ENCODE measurements around the gene ASPHD2.

ASPHD2 gene

DNA sequence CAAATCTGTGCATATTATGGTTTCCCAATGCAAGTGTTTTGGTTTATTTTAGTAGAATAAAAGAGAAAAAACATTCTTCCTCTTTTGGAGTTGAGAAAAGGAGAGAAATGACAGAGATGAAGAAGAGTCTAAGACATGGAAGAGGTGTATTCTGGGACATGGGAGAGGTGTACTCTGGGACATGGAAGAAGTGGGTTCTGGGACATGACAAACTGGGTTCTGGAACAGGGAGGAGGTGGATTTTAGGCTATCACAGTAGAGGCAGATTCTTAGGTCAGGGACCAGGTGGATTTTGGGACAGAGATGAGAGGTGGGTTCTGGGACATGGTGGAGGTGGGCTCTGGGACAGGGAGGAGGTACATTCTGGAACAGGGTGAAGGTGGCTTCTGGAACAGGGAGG, 2.1 kb upstream of the ASPHD2 start:
- TF ChIP-seq, protein P1, sequence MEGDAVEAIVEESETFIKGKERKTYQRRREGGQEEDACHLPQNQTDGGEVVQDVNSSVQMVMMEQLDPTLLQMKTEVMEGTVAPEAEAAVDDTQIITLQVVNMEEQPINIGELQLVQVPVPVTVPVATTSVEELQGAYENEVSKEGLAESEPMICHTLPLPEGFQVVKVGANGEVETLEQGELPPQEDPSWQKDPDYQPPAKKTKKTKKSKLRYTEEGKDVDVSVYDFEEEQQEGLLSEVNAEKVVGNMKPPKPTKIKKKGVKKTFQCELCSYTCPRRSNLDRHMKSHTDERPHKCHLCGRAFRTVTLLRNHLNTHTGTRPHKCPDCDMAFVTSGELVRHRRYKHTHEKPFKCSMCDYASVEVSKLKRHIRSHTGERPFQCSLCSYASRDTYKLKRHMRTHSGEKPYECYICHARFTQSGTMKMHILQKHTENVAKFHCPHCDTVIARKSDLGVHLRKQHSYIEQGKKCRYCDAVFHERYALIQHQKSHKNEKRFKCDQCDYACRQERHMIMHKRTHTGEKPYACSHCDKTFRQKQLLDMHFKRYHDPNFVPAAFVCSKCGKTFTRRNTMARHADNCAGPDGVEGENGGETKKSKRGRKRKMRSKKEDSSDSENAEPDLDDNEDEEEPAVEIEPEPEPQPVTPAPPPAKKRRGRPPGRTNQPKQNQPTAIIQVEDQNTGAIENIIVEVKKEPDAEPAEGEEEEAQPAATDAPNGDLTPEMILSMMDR (IDR thresholded peaks at IDR 0.05), result no peak
- Histone ChIP-seq H3K4me3 (ENCODE audit: low read depth, low read length) (no peak overlapping the region), H3K79me2 (no peaks in the 10 kb centered on the region), H3K27ac (no peak overlapping the region), H3K9me3 (ENCODE audit: control insufficient read depth, low read length) (no peaks in the 10 kb centered on the region), H3K4me1 (no peaks in the 10 kb centered on the region), H2AFZ (no peak overlapping the region), H3K36me3 (ENCODE audit: control insufficient read depth, insufficient read depth, low read length) (no peaks in the 10 kb centered on the region), H3K4me2 (ENCODE audit: low read length) (no peak overlapping the region), H3K27me3 (ENCODE audit: control insufficient read depth, insufficient read depth, low read length) (no peaks in the 10 kb centered on the region), H3K9ac (no peak overlapping the region)

DNA sequence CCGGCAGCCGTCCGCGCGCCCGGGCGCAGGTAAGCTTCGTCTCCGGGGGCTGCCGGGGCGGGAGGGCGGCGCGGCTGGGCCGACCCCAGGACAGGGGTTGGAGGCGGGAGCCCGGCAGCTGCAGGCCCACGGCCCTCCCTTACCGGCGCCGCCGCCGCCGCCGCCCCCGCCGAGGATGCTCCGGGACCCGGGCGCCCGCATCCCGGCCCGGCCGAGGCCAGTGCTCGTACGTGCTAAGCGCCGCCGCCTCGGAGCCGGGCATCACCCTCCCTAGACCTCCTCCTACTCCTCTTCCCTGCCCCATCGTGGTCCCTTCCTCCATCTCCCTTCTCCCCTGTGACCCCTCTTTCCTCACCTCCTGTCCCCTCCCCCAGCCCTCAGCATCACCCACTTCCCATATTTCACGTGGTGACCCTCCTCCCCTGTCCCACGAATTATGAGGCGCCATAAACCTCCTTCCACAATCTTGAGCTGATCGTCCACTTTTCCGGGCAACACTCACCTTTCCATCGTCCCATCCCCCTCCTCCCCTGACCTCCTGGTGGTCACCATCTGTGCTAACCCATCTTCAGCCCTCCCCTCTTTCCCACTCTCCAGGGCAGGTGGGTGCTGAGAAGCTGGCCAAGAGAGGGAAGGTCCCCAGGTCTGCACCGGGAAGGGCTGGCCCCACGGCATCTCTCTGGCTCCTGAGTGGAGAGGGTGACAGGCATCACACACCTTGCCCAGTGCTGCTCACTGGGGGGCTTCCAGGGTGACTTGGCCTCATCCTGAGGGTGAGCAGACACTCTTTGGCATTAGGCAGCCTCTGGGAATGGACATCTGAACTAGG, 612 bp downstream of the ASPHD2 start:
- H3K36me3 ChIP-seq (ENCODE audit: control insufficient read depth, insufficient read depth, low read length), result no peaks in the 10 kb centered on the region
- no peak overlapping the region for H3K9ac ChIP-seq
- H3K4me3 ChIP-seq (ENCODE audit: low read depth, low read length), result no peak overlapping the region
- TF ChIP-seq, protein P1 (IDR thresholded peaks at IDR 0.05), result no peak
- H2AFZ ChIP-seq, result peak overlapping the region; percentile 56
- H3K4me1 ChIP-seq, result no peaks in the 10 kb centered on the region
- no peak overlapping the region for H3K27ac ChIP-seq
- no peaks in the 10 kb centered on the region for H3K9me3 ChIP-seq (ENCODE audit: control insufficient read depth, low read length)
- no peaks in the 10 kb centered on the region for H3K79me2 ChIP-seq
- H3K27me3 ChIP-seq (ENCODE audit: control insufficient read depth, insufficient read depth, low read length), result no peaks in the 10 kb centered on the region
- peak overlapping the region; percentile 59 for H3K4me2 ChIP-seq (ENCODE audit: low read length)

DNA sequence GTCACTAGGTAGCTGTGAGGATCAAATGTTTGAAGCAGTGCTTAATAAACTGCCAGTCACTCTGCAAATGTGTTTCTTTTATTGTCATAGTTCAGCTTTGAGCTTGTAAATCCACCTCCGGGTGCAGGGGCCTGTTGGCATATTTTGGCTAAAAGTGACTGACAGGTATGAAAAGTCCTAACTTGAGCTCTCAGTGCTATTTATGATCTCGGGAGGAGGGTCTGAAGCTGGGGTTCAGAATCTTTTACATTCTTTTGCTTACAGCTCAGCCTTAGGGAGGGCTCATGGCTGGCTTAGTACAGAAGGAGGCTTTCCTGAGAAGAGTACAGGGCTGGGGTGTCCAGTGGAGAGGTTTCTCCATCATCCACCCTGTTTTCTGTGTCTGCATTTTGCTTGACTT, 1.5 kb downstream of the ASPHD2 start:
- Histone ChIP-seq H3K9ac (no peak overlapping the region), H3K27ac (no peak overlapping the region), H3K4me2 (ENCODE audit: low read length) (no peak overlapping the region), H2AFZ (no peak overlapping the region), H3K79me2 (no peaks in the 10 kb centered on the region), H3K9me3 (ENCODE audit: control insufficient read depth, low read length) (no peaks in the 10 kb centered on the region), H3K4me1 (no peaks in the 10 kb centered on the region), H3K27me3 (ENCODE audit: control insufficient read depth, insufficient read depth, low read length) (no peaks in the 10 kb centered on the region), H3K4me3 (ENCODE audit: low read depth, low read length) (no peak overlapping the region), H3K36me3 (ENCODE audit: control insufficient read depth, insufficient read depth, low read length) (no peaks in the 10 kb centered on the region)
- TF ChIP-seq, protein P1 (IDR thresholded peaks at IDR 0.05), result no peak

DNA sequence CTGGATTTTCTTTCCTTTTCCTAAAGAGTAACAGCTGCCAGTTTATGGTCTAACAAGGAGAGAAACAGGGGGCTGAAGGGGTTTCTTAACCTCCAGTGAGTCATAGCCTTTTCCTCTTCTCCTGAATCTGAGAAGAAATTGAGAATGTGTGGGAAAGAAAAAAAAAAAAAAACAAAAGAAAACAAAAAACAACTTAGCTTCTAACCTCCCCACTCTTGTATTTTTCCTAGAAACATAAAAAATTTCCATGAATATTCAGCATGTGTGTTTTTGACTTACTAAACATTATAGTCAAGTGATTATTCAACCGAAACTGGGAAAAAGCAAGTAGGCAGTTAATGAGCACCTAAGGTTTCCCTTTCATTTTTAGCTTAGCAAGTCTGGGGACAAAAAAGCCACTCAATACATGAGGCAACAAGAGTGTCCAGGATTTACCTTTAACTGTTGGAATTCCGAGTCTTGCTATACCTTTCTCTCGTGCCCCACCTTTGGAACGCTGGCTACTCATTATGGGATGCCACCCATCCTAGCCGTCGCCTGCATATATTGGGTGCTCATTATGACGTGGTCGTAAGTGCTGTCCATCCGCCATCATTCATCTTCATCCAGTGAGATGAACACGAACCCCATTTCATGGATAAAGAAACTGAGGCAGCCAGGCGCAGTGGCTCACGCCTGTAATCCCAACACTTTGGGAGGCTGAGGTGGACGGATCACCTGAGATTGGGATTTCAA, 2.4 kb downstream of the ASPHD2 start:
- H3K27ac ChIP-seq, result no peak overlapping the region
- H3K4me1 ChIP-seq, result no peaks in the 10 kb centered on the region

More for the DNA sequence above, 2.4 kb downstream of the ASPHD2 start:
- TF ChIP-seq, protein P1 (IDR thresholded peaks at IDR 0.05), result no peak
- Histone ChIP-seq H3K79me2 (no peaks in the 10 kb centered on the region), H3K4me2 (ENCODE audit: low read length) (no peak overlapping the region), H3K9ac (no peak overlapping the region), H3K4me3 (ENCODE audit: low read depth, low read length) (no peak overlapping the region), H3K9me3 (ENCODE audit: control insufficient read depth, low read length) (no peaks in the 10 kb centered on the region), H2AFZ (no peak overlapping the region), H3K27me3 (ENCODE audit: control insufficient read depth, insufficient read depth, low read length) (no peaks in the 10 kb centered on the region), H3K36me3 (ENCODE audit: control insufficient read depth, insufficient read depth, low read length) (no peaks in the 10 kb centered on the region)
